GM21528 (cell line): Measurements from ENCODE around the gene ZNRF4.
"Not testable (repeated sequence)": the region's sequence is repeated elsewhere in the genome, so short reads cannot be mapped to it uniquely, and the experiment has no call there.

Experiments used
- ATAC-seq: cut with Tn5 transposase; IDR thresholded peaks from one replicate; pipeline ENCODE4 v1.9.1; 2021; ENCODE audit warnings: mild to moderate bottlenecking, moderate library complexity; ENCODE audit not compliant: unreplicated experiment, low FRiP score

The ZNRF4 gene

DNA sequence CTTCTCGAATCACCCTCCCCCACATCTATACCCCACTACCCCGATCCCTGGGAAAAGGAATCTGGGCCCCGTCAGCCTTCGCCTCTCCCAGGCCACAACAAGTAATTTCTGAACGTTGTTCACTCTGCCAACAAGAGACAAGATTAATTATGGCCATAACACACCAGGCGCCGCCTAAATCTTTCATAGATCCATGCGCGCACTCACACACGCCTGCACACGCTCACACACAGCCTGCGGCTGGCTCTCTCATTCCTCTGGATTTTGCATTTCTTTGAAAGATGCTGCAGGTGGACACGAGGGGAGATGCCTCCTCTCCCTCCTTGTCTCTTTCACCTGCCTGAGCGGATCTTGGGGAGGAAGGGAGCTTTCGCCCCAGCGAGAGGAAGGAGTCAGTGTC lies 17.1 kb downstream of the ZNRF4 start:
- no peak for ATAC-seq

DNA sequence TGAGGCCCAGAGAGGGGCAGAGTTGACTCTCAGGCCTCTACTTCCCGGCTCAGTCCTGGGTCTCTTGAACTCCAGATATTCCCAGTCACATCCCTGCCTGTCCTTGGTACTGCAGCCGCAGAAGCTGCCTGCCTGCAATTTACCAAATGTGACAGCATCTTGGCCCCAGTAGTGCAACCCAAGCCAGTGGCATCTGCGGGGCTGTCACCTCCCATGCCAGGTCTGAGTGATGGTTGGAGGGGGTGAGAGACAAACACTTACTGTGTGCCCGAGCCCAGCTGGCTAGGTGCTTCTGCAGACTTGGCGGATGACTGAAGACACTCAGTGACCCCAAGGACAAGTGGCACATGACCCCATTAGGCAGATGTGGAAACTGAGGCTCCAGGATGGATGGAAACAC lies 18.4 kb downstream of the ZNRF4 start:
- no peak for ATAC-seq

DNA sequence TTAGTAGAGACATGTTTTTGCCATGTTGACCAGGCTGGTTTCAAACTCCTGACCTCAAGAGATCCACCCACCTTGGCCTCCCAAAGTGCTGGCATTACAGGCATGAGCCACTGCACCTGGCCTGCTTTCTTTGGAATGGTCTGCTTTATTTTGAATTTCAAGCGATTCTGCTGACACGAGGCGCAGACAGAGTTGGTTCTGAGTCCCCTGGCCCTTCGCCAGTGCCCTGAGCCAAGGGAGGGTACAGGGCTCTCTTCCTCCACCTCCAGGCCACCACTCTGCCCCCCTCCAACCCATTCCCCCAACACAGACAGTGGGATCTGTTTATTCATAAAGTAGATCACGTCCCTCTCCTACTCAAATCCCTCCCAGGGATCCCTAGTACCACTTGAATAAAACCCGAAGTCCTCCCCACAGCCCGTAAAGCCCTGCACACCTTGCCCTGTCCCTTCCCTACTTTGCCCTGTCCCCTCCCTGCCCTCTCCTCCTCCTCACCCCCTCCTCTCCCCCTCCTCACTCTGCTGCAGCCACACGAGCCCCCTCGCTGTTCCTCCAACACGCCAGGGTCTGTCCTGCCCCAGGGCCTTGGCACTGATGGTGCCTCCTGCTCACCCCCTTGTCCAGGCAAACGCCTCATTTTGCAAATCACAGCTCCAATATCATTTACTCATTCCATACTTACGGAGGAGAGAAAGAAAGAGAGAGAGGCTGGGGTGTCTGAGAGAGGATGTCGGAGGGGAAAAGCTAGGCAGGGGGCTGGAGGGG lies 22.4 kb downstream of the ZNRF4 start:
- no peak for ATAC-seq

DNA sequence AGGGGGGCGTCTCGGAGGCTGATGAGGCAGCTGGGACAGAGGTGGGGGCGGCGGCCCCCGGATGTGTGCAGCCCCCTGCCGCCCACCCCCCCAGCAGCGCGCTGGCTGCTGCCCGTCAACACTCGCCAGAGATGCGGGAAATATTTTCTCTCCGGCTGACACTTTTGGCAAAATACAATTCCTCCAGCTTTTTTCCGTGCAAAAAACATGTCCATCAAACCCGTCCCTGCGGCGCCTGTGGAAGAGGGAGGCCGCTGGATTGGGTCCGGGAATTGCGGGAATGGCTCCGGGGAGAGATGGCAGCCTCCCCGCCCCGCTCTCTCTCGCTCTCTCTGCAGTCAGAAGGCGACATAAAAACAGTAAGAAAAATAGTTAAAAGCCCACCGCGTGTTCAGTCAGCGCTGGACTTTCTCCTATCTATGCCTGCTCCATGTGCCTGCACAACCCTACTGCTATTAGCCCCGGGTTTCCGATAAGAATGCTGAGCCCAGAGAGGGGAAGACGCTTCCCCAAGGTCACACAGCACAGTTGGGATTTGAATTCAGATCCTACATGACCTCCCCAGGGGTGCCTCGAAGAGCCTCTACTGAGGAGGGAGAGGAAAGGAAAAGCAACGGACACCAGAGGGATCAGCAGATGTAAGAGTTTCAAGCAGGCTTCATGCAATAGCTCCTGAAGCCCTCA lies 23.2 kb downstream of the ZNRF4 start:
- ATAC-seq: no peak

DNA sequence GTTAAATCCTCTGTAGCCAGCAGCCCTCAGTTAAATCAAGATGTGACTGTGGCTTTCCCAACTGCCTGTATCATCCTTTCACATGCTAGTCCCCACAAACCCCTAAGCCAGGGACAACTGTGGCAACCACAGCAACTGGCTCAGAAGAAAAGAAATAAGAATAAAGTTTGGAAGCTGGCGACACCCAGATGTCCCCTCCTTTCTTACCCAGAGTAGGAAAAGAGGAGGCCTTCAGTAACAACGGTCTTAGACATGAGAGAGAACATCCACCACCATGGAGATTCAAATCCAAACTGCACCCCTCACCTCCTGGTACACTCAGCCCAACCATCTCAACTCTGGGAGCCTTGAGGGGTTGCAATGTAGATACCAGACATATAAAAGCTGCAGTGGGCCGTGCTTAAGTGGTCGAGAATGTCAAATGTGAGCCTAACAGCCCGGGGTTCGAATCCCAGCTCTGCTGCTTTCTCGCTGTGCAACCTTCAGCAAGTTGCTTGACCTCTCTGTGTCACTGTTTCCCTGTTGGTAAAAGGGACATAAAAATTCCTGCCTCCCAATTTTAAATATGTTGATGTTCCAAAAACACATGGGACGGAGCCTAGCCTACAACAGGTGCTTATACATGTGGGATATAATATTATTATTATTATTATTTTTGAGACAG lies 23.8 kb downstream of the ZNRF4 start:
- no peak for ATAC-seq

DNA sequence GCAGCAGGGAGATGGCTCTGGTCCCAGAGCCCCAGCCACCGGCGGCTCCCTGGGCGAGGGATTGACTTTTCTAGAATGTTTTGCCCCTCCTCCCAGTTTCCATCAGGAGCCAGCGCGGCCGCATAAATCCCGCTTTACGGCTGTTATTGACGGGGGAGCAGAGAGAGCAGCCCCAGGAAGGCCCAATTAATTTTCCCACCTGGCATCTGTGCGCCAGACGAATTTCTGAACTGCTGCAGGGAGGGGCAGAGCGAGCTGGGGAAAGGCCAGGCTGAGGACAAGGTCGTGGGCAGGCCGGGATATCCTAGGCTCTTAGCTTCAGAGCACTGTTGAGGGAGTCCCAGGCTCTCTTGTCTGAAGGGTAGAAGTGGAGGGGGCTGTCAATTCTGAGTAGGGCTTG lies 24.7 kb downstream of the ZNRF4 start:
- ATAC-seq: no peak

DNA sequence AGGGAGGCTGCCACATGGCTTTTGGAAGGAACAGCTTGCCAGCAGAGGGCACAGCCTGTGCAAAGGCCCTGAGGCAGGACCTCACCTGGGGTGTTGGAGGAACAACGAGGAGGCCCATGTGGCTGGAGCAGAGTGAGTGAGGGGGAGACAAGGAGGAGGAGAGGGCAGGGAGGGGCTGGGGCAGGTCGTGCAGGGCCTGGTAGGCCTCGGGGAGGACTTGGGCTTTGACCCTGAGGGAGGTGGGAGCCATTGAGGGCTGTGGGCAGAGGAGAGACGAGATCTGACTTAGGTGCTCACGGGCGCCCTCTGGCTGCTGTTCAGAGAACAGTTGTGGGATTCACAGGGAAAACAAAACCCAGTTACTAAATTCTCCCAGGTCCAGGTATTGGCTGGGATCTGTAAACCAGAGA lies 25.2 kb downstream of the ZNRF4 start:
- no peak for ATAC-seq

DNA sequence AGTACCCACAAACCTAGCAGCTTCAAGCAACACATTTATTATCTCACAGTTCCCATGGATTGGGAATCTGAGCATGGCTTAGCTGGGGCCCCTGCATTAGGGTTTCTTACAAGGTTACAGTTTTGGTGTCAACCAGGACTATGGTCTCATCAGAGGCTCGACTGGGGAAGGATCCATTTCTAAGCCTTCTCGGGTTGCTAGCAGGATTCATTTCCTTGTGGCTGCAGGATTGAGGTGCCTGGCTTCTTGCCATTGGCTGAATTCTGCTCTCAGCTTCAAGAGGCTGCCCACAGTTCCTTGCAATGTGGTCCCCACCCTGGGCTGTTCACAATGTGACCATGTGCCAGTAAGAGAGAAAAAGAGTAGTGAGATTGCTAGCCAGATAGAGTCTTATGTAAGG lies 26.7 kb downstream of the ZNRF4 start:
- no peak for ATAC-seq

DNA sequence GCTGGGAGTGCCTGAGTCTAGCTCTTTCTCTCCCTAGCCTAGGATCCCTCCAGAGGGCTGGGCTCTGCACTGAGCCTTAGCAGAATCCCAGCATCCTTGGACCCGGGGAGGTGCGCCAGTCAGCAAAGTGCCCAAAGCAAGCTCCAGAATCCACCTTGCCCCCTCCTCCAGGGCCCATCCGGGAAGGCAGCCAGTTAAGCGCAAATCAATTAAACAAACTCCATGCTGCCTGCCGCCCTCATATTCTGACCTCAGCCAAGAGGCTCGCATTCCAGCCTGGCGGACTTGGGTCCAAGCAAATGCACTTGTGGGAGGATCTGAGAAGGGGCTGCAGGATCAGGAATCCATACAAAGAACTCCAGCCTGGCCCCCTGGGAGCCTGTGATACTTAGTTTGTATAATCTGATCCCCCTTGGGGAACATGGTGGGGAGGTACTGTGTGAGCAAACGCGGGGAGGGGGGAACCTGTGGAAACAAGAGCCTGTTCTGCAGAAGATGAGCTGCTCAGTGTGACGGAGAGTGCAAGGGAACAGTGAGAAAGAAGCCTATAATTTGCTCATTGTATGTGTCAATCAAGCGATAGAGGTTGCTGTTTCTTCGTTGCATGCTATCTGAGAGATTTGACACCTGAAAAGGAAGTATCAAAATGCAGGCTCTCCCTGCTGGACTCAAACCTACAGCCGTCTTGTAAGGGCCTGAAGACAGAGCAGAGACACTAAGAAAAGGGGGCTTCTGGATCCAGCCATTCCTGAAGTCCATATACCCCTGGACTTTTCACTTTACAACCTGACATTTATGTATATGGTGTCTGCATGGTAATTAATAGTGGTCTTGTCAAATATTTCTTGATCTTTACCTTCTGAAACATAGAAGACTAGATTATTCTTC lies 29.4 kb downstream of the ZNRF4 start:
- ATAC-seq: no peak

DNA sequence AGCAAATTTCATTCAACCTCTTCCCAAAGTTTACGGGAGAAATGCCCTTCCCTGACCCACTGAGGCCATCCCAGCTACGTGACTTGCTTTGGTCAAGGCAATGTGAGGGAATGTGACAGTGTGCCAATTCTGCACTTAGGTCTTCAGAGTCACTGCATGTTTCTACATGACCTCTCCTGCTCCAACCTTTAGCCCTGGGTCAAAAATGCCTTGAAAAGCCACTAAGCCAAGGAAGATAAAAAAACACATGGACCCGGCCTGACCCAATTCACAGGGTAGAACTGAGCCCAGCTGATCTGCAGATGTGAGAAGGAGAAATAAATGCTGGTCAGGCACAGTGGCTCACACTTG lies 30.0 kb downstream of the ZNRF4 start:
- ATAC-seq: no peak

DNA sequence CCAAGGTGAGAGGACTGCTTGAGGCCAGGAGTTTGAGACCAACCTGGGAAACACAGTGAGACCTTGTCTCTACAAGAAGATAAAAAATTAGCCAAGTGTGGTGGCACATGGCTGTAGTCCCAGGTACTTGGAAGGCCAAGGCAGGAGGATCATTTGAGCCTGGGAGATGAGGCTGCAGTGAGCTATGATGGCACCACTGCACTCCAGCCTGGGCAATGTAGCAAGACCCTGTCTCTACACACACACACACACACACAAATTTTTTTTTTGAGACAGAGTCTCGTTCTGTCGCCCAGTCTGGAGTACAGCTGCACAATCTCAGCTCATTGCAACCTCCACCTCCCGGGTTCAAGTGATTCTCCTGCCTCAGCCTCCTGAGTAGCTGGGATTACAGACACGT lies 30.4 kb downstream of the ZNRF4 start:
- not testable (repeated sequence) for ATAC-seq

DNA sequence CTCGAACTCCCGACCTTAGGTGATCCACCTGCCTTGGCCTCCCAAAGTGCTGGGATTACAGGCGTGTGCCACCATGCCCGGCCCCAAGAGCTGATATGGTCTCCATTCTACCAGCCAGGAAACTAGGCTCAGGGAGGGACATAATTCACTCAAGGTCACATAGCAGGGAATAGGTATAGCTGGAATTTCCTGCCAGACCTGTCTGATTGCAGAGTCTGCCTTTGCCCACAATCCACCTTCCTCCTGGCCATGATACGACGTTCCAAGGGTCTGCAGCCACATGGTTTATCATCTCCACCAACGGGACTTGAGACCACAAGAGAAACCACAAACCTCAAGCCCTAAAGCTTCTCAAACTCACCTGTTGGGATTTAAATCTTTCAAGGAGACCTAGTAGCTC lies 32.0 kb downstream of the ZNRF4 start:
- no peak for ATAC-seq

DNA sequence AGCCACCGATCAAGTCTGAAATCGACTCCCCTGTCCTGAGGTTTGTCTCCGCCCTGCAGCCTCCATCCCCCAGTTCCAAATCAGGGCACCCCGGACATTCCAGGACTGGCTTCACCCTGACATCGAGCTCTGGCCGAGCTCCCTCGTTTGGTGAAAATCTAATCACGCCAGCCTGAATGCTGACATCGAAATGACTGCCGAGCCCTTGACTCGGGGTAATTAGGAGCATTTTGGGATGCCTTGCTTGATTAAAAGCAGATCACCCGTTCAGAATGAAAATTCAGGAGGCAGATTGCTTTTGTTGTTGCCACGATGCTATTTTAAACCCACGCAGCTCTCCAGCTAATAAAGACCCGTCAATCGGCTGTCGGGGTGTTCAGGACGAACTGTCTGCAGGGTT lies 34.3 kb downstream of the ZNRF4 start:
- no peak for ATAC-seq

DNA sequence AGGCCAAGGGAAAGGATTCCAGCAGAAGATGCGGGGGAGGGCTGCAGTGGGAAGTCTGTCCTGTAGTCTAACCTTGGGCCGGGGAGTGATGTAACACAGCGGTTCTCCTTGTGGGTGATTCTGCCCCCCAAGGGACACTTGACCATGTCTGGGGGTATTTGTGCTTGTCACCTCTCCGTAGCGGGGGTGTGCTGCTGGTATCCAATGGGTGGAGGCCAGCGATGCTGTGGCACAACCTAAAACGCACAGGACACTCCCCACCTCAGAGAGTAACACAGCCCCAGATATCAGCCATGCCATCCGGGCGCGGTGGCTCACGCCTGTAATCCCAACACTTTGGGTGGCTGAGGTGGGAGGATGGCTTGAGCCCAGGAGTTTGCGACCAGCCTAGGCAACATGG lies 36.3 kb downstream of the ZNRF4 start:
- ATAC-seq: no peak

DNA sequence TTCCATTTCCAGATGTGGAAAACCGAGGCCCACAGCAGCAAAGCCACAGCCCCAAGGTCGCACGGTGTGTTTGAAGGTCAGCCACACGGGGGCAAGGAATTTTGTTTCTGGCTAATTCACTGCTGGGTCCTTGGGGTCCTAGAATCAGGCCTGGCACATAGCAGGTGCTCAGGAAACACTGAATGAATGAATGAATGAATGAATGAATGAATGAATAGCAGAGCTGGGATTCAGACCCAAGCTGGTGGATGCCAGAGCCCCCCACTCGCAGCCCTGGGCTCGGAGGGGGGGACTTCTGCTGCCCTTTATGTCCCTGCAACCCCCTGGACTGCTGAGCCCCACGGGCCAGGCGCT lies 37.0 kb downstream of the ZNRF4 start:
- ATAC-seq: no peak

DNA sequence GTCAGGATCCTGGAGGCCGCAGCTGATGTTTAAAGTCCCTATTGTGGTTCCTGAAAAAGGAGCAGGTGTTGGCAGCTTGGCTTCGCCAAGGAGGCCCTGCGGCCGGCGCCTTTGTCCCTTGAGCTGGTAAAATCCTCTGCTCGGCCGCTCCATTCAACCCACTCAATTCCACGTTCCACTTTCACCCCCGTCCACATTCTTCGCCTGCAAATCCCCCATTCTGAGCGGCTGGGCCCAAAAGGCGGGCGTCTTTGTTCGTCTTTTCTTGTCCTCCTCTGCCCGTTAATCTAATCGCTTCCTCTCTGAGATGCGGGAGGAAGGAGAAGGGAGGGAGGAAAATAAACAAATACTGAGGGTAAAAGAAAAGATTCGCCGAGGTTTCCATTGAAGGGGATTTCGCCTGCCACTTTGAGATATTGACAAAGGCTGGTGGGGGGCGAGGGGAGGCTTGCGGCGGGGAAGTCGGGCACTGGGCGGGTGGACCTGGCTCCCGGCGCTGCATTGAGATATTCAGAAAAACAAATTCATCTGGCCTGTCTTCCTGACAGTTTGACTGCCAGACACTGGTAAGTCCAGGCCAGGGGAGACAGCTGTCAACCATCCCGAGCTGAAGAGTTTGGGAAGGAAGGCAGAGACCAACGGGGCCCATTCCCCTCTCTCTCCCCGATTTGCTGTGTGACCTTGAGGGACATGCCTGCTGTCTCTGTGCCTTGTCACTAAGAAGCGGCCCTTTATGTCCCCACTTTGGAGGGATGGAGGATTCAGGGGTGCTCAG lies 37.6 kb downstream of the ZNRF4 start:
- no peak for ATAC-seq

DNA sequence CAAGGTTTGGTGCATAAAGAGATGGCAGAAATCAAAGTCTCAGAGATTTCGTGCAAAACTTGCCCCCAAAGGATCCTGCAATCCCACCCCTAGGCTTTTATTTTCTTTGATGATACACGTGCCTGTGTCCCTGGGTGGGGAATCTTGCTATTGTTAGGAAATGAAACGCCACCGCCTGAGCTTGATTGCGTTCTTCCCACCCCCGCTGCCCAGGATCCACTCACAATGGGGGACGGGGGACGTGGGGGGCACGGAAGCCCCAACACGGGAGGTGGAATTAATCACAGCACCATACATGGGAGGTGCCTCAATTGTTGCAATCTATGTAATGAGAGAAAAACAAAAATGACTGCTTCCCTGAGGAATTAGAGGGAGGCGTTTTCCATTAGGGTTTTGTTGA lies 39.6 kb downstream of the ZNRF4 start:
- no peak for ATAC-seq

DNA sequence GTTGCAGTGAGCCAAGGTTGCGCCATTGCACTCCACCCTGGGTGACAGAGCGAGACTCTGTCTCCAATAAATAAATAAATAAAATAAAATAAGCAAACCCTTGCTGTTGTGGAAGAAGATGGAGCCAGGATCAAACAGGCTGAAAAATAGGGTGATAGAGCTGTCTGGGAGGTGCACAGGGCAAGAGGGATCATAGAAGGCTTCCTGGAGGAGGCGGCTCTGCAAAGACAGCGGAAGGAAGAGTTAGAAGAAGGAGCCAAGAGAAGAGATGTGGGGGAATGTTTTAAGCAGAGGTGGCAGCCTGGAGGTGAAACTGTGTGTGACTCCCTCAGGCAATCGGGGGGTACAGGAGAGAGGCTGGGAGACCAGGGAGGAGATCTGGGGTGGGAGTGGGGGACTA lies 40.6 kb downstream of the ZNRF4 start:
- no peak for ATAC-seq

DNA sequence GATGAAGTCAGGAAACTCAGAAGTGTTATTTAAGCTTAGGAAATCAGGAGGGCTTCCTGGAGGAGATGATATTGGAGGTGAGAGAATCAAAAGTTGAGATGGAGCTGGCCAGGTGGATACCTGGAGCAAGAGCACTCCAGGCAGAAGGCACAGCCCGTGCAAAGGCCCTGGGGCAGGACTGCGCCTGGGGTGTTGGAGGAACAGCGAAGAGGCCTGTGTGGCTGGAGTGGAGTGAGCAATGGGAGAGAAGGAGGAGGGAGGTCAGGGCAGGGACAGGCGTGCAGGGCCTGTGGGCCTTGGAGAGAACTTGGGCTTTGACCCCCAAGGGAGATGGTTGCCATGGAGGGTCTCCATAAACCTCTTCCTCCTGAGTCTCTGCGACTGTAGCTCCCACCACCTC lies 42.1 kb downstream of the ZNRF4 start:
- no peak for ATAC-seq

DNA sequence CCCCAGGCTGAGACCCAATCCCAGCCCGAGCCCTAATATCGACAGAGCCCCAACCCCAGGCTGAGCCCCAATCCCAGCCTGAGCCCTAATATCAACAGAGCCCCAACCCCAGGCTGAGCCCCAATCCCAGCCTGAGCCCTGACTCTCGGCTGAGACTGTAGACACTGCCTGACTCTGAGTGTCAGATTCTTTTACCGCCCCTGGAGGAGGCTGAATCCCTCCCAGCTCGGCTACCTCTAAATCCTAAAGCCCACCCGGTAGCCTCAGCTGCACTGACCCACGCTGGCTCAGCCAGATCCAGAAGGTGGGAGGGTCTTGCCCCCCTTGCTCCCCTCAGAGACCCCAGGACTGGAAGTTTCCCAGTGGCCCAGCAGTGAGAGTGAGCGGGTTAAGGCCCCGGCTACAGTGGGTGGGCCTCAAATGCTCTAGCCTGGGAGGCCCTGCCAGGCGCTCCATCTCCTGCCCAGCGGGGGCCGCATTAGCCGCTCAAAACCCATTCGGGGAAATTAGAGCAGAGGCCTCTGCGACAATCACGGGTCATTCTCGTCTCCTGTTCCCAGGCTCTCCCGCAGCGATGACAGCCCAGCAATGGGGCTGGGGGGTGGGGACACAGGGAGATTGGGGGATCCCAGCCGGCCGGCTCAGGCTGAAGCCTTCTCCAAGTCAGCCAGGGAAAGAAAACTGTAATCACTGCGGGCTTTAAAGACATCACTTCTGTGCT lies 43.8 kb downstream of the ZNRF4 start:
- no peak for ATAC-seq
